WERI-Rb-1 (cell line): Measurements from ENCODE around the gene TFAP2A.

ENCODE experiments used
- DNase-seq: peaks from one replicate; pipeline ENCODE4 v3.0.0-alpha.2; 2020
- H3K27ac ChIP-seq: fragments of 250-450 bp; sonication (Bioruptor Pico); 2 replicates; pipeline ENCODE4 v1.5.1; 2020; ENCODE audit warnings: mild to moderate bottlenecking, moderate library complexity
- H3K27me3 ChIP-seq: fragments of 250-450 bp; sonication (Bioruptor Pico); 2 replicates; pipeline ENCODE4 v1.5.1; 2021; ENCODE audit warnings: mild to moderate bottlenecking, low read depth, moderate library complexity; ENCODE audit not compliant: insufficient read depth, severe bottlenecking
- H3K36me3 ChIP-seq: fragments of 250-450 bp; sonication (Bioruptor Pico); 2 replicates; pipeline ENCODE4 v1.5.1; 2020; ENCODE audit warnings: mild to moderate bottlenecking, moderate library complexity
- H3K4me3 ChIP-seq: 2 replicates; pipeline ENCODE4 v1.5.1; 2011; ENCODE audit warnings: low read depth, mild to moderate bottlenecking, control low read depth, low read length
- H3K9me3 ChIP-seq: fragments of 250-450 bp; sonication (Bioruptor Pico); 2 replicates; pipeline ENCODE4 v1.5.1; 2021; ENCODE audit warnings: mild to moderate bottlenecking, moderate library complexity; ENCODE audit not compliant: severe bottlenecking
- TF ChIP-seq, protein P1 (sequence below): IDR thresholded peaks from 2 replicates; pipeline ENCODE4 v1.5.1; 2011; ENCODE audit warnings: low read depth, mild to moderate bottlenecking, control low read depth, inconsistent platforms, low read length

TFAP2A gene

DNA sequence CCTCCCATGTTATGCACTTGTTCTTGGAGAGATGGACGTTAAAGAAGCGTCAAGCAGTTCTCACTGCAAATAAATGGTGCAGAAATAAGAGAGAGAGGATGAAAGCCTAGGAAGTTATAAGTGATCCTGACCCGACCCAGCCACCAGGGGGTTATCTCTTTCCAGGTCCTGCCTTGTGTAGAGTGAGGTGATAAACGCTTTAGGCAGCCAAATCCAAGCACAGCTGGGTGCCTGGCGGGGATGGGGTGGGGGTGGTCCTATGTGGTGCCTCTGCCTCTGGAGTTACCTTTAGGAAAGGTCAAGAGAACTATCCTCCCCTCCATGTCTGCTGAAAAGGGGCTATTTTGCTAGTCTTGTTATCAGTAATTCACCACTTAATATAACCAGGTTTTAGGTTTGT is 9.2 kb upstream of the TFAP2A start:
- Histone ChIP-seq H3K27ac (no peak overlapping the region), H3K27me3 (peaks cover 74% of the 10 kb centered on the region), H3K4me3 (no peak overlapping the region), H3K9me3 (no peaks in the 10 kb centered on the region), H3K36me3 (no peaks in the 10 kb centered on the region)
- TF ChIP-seq, protein P1, sequence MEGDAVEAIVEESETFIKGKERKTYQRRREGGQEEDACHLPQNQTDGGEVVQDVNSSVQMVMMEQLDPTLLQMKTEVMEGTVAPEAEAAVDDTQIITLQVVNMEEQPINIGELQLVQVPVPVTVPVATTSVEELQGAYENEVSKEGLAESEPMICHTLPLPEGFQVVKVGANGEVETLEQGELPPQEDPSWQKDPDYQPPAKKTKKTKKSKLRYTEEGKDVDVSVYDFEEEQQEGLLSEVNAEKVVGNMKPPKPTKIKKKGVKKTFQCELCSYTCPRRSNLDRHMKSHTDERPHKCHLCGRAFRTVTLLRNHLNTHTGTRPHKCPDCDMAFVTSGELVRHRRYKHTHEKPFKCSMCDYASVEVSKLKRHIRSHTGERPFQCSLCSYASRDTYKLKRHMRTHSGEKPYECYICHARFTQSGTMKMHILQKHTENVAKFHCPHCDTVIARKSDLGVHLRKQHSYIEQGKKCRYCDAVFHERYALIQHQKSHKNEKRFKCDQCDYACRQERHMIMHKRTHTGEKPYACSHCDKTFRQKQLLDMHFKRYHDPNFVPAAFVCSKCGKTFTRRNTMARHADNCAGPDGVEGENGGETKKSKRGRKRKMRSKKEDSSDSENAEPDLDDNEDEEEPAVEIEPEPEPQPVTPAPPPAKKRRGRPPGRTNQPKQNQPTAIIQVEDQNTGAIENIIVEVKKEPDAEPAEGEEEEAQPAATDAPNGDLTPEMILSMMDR: peak; percentile 60
- peak; percentile 43 for DNase-seq

DNA sequence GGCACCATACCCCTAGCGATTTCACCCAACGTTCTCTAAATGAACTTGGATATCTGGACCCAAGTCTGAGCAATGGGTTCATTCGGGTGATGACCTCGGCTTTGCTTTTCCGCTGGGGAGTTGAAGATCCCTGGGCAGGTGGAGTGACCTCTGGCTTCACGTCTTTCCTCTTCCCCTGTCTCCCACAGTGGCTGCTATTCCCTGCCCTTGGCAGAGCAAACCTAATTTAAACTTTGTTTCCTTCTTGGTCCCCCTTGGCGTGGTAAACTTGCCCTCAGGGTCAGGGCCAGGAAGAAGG is 7.8 kb upstream of the TFAP2A start:
- no peaks in the 10 kb centered on the region for H3K36me3 ChIP-seq
- no peak overlapping the region for H3K27ac ChIP-seq
- no peak overlapping the region for H3K4me3 ChIP-seq
- peaks cover 88% of the 10 kb centered on the region for H3K27me3 ChIP-seq
- no peaks in the 10 kb centered on the region for H3K9me3 ChIP-seq
- TF ChIP-seq, protein P1: no peak
- no peak for DNase-seq

DNA sequence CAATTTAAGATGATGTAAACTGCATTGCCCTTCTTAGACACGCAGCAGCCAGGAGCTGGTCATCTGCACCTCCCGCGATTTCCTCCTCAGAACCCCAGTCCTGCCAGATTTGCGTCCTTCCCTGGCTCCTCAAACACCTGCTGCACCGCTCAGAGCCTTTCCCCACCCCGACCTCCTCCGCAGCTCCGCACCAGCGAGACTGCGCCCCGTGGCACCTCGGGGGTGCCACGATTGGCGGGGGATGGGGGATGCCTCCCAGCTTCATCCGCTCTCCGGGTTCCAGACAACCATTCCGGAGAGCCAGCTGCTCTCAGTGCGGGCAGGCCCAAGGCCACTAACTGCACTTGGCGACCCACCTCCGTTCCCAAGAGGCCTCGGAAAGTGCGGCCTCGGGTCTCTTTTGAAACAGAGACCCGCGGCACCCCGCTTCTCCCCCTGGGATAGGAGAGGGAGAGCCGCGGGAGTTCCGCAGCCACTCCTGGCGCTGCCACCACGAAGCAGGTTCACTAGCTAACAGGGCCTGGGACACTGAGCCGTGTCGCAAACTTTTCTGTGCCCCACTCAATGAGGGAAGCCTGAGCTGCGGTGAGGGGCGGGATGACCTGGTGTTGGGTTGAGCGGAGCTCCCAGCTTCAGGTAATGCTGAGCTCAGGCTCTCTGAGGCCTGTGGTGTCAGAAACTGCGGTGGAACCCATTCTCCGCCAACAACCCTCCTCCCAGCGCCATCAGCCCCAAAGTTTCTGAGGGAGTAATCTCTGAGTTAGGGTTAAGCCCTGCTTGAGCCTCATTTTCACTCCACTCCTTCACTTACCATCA is 7.3 kb upstream of the TFAP2A start:
- Histone ChIP-seq H3K27me3 (peaks cover 93% of the 10 kb centered on the region), H3K4me3 (no peak overlapping the region), H3K36me3 (no peaks in the 10 kb centered on the region), H3K27ac (no peak overlapping the region), H3K9me3 (no peaks in the 10 kb centered on the region)
- TF ChIP-seq, protein P1: no peak
- DNase-seq: no peak

DNA sequence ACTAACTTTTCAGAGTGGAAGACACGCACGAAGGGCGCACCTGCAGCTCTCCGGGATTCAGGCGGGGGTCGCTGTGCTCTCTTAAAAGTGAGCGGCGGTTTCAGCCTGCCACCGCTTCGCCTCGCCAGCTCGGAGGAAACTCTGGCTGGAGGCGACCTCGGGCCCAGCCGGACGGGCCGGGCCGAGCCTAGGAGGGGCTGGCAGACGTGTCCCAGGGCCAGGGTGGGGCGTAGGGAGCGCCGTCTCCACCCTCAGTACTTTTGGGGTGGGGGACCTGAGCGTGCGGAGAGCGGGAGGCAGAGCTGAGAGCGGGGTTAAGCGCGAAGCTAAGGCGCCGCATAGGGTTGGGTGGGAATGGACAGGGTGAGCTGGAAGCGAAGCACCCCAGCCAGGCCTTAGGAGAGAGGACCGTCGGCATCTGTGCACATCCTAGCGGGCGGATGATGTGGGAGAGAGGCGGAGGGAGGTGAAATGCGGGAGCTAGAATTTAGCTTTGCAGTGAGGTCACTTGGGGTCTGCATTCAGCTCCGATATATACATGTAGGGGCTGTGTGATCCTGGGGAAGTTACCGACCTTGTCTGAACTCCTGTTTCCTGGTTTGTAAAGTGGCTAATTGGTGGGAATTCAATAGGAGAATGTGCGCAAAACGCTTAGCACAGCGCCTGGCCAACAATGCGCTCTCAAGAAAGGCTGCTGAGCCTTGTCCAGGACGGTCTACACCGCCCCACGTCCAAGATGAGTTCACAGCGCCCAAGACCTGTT is 6.5 kb upstream of the TFAP2A start:
- peak; percentile 80 for DNase-seq
- H3K27ac ChIP-seq: no peak overlapping the region
- no peaks in the 10 kb centered on the region for H3K36me3 ChIP-seq
- peaks cover 100% of the 10 kb centered on the region for H3K27me3 ChIP-seq
- peak overlapping the region; percentile 15 for H3K4me3 ChIP-seq
- H3K9me3 ChIP-seq: no peaks in the 10 kb centered on the region
- TF ChIP-seq, protein P1: peak; percentile 90

DNA sequence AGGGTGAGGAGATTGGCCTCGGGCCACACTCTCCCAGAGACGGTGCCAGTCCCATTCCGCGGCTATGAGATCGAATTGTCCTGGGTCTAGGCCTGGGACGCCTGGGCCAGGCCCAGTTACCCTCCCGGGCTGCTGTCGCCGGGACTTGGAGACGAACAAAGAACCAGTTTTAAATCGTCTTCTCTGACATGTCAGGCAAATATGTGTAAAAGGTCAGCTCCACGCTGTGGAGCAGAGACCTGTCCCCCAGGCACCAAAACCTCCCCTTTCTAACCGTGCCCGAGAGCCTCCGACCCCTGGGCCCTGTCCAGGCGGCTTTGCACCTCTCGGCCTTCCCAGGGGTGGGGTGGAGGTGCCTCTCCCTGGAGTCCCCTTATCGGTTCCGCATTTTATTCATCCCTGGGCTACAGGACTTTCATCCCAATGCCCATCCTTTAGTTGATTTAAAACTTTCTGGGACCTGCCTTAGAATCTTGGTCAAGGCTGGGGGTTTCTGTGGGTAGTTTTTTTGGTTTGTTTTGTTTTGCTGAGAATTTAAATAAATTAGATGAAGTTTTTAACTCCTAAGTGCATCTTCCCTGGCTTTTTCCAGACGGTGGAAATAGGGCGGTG is 5.8 kb upstream of the TFAP2A start:
- TF ChIP-seq, protein P1: no peak
- Histone ChIP-seq H3K27ac (no peak overlapping the region), H3K9me3 (no peaks in the 10 kb centered on the region), H3K27me3 (peaks cover 100% of the 10 kb centered on the region), H3K4me3 (no peak overlapping the region), H3K36me3 (no peaks in the 10 kb centered on the region)
- DNase-seq: no peak
